WERI-Rb-1 (cell line): ENCODE results near the gene SHISA9.

Source experiments
- DNase-seq: peaks from one replicate; pipeline ENCODE4 v3.0.0-alpha.2; 2020
- H3K27ac ChIP-seq: fragments of 250-450 bp; sonication (Bioruptor Pico); 2 replicates; pipeline ENCODE4 v1.5.1; 2020; ENCODE audit warnings: mild to moderate bottlenecking, moderate library complexity
- H3K27me3 ChIP-seq: fragments of 250-450 bp; sonication (Bioruptor Pico); 2 replicates; pipeline ENCODE4 v1.5.1; 2021; ENCODE audit warnings: mild to moderate bottlenecking, low read depth, moderate library complexity; ENCODE audit not compliant: insufficient read depth, severe bottlenecking
- H3K36me3 ChIP-seq: fragments of 250-450 bp; sonication (Bioruptor Pico); 2 replicates; pipeline ENCODE4 v1.5.1; 2020; ENCODE audit warnings: mild to moderate bottlenecking, moderate library complexity
- H3K4me3 ChIP-seq: 2 replicates; pipeline ENCODE4 v1.5.1; 2011; ENCODE audit warnings: low read depth, mild to moderate bottlenecking, control low read depth, low read length
- H3K9me3 ChIP-seq: fragments of 250-450 bp; sonication (Bioruptor Pico); 2 replicates; pipeline ENCODE4 v1.5.1; 2021; ENCODE audit warnings: mild to moderate bottlenecking, moderate library complexity; ENCODE audit not compliant: severe bottlenecking
- TF ChIP-seq, protein P1 (sequence below): IDR thresholded peaks from 2 replicates; pipeline ENCODE4 v1.5.1; 2011; ENCODE audit warnings: low read depth, mild to moderate bottlenecking, control low read depth, inconsistent platforms, low read length

Gene SHISA9

DNA sequence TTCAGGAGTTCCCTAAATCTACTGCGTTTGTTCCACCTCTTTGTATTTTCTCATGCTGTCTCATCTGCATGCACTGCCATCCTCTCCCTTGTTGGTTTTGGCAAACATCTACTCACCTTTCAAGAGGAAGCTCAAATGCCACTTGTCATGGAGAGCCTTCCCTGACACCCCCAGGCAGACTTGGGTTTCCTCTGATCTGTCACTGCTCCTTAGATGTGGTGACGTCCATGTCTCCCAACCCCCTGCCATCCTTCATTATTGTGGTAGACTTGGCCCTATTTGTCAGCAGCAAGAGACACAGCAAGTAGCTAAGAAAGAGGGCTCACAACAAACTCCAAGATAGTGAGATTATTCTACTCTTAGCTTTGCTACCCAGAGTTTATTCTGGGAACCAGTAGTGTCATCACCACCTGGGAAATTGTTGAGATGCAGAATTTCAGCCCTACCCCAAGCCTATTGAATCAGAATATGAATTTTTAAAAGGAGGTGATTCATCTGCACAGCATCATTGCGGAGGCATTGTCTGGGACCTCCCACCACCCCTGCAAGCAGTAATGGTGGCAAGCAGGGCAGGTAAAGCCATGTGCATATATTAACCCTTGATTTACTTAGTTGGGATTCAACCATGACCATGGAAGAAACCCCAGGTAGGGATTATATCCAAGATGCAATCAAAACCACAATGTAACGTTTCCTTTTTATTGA is 248.9 kb downstream of the SHISA9 start:
- Histone ChIP-seq H3K27ac (no peak overlapping the region), H3K27me3 (no peaks in the 10 kb centered on the region), H3K36me3 (no peaks in the 10 kb centered on the region), H3K9me3 (no peaks in the 10 kb centered on the region), H3K4me3 (no peak overlapping the region)
- TF ChIP-seq, protein P1, sequence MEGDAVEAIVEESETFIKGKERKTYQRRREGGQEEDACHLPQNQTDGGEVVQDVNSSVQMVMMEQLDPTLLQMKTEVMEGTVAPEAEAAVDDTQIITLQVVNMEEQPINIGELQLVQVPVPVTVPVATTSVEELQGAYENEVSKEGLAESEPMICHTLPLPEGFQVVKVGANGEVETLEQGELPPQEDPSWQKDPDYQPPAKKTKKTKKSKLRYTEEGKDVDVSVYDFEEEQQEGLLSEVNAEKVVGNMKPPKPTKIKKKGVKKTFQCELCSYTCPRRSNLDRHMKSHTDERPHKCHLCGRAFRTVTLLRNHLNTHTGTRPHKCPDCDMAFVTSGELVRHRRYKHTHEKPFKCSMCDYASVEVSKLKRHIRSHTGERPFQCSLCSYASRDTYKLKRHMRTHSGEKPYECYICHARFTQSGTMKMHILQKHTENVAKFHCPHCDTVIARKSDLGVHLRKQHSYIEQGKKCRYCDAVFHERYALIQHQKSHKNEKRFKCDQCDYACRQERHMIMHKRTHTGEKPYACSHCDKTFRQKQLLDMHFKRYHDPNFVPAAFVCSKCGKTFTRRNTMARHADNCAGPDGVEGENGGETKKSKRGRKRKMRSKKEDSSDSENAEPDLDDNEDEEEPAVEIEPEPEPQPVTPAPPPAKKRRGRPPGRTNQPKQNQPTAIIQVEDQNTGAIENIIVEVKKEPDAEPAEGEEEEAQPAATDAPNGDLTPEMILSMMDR, result no peak
- DNase-seq, result no peak

DNA sequence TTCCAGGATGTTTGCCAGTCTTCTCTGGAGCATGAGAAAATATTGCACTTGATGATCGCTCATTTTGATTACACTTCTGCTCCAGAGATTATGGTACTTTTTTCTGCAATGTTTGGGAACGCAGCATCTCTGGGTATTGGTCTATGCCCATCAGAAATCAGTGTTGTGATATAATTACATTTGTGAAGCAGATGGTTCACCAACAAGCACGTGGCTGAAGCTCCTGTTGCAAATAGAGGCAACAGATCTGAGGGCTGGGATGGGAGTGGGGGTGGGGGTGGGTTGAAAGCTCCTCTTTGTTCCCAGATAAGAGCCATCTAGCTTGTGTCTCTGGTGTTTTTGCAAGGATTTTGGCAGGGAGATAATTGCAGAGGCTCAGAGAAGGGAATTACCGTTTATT is 252.3 kb downstream of the SHISA9 start:
- Histone ChIP-seq H3K4me3 (no peak overlapping the region), H3K9me3 (no peaks in the 10 kb centered on the region), H3K36me3 (no peaks in the 10 kb centered on the region), H3K27ac (no peak overlapping the region), H3K27me3 (no peaks in the 10 kb centered on the region)
- DNase-seq, result no peak
- TF ChIP-seq, protein P1, result no peak

DNA sequence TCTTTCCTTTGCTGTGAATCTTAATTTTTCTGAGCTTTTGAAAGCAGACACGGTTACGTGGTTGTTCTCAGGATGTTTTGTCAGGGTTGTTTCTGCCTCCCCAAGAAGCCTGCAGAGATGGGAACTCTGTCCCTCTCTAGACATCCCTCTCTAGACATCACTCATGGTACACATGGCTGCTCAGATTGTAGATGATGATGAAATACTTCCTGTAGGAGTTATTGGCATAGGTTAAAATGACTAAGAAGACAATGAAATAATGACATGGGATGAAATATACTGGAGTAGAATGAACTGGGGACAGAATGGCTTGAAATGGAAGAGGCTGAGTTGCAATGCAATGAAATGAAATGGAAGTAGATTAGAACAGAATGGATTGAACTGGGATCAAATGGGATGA is 253.4 kb downstream of the SHISA9 start:
- Histone ChIP-seq H3K27ac (no peak overlapping the region), H3K27me3 (no peaks in the 10 kb centered on the region), H3K4me3 (no peak overlapping the region), H3K9me3 (no peaks in the 10 kb centered on the region), H3K36me3 (no peaks in the 10 kb centered on the region)
- no peak for DNase-seq
- TF ChIP-seq, protein P1, result no peak

DNA sequence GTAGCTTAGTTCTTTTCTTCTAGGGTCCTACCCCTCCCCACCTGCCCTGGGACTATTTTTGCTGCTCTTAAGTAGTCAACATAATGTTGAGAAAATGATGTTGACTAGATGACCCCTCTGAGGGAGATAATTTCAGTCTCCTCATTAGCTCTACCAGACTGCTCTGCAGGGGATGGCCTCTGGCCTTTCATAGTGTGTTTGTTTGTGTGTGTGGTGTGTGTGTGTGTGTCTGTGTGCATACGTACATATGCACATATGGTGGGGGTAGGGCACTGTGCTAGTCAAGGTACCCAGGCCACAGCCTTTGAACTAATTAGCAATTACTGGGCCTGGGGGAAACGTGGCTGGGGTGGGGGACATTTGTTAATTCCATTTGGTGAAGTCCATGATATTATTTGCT is 254.0 kb downstream of the SHISA9 start:
- TF ChIP-seq, protein P1, result no peak
- H3K4me3 ChIP-seq, result no peak overlapping the region
- no peaks in the 10 kb centered on the region for H3K9me3 ChIP-seq
- DNase-seq, result no peak
- H3K27ac ChIP-seq, result no peak overlapping the region
- H3K27me3 ChIP-seq, result no peaks in the 10 kb centered on the region
- no peaks in the 10 kb centered on the region for H3K36me3 ChIP-seq

DNA sequence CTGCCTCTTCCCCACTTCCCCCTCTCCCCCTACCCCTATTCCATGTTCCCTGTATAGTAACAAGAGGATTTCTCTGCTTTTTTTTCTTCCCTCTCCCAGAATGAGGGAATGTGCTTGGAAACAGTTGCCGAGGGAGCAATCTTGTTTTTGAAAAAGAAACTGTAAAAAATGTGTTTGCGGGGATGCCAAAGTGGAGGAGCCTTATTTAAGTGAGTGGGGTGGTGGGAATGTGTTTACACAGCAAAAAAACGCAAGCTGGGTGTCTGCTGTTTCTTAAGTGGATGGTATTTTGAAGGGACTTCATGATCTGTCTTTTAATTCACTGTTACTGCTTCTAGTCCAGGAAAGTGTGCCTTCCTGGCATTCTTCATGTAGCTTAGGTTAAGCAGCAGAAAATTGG is 254.4 kb downstream of the SHISA9 start:
- Histone ChIP-seq H3K36me3 (no peaks in the 10 kb centered on the region), H3K27ac (no peak overlapping the region), H3K4me3 (no peak overlapping the region), H3K9me3 (no peaks in the 10 kb centered on the region), H3K27me3 (no peaks in the 10 kb centered on the region)
- TF ChIP-seq, protein P1, result no peak
- no peak for DNase-seq

DNA sequence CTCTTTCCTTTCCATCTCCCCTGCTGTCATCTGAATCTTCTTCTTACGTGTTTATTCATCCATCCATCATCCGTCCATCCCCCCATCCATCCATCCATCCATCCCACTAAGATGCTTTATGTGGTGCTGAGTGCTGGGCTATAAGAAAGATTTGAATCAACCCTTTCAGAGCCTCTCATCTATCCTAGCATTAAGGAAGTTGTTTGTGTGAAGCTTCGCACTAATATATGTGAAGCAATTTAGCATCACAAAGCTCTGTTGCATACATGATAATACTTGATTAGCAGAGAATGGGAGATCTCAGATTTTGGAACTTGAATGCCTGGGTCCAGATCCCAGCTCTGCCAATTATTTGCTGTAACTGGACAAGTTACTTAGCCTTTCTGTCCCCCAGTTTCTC is 255.7 kb downstream of the SHISA9 start:
- H3K36me3 ChIP-seq, result no peaks in the 10 kb centered on the region
- H3K9me3 ChIP-seq, result no peaks in the 10 kb centered on the region
- H3K4me3 ChIP-seq, result no peak overlapping the region
- no peaks in the 10 kb centered on the region for H3K27me3 ChIP-seq
- DNase-seq, result no peak
- TF ChIP-seq, protein P1, result no peak
- H3K27ac ChIP-seq, result no peak overlapping the region
